ENCODE data around the gene CYP27A1.

CYP27A1 gene

GRCh38 chr2:218853766-218854165 is 71.8 kb downstream of the CYP27A1 start:
- TF ChIP-seq MAX (IDR thresholded peaks at IDR 0.05; ENCODE audit: low read depth, low read length) = no peak
- peak; percentile 53 for TF ChIP-seq MYC (IDR thresholded peaks at IDR 0.05; ENCODE audit: low read depth, low read length)
- TF ChIP-seq CTCF (IDR thresholded peaks at IDR 0.05; ENCODE audit: low read depth, low read length) = no peak
- TF ChIP-seq POLR2A (IDR thresholded peaks at IDR 0.05; ENCODE audit: extremely low read depth, insufficient read length) = no peak
- DNase-seq (ENCODE audit: low read depth) = peak; percentile 98

GRCh38 chr2:218854860-218855259 is 72.9 kb downstream of the CYP27A1 start:
- no peak for DNase-seq (ENCODE audit: low read depth)
- no peak overlapping the region for H3K4me3 ChIP-seq (ENCODE audit: low read depth, low read length)
- no peak for TF ChIP-seq POLR2A (IDR thresholded peaks at IDR 0.05; ENCODE audit: extremely low read depth, insufficient read length)
- TF ChIP-seq MYC (IDR thresholded peaks at IDR 0.05; ENCODE audit: low read depth, low read length) = no peak

More at GRCh38 chr2:218853766-218854165, 71.8 kb downstream of the CYP27A1 start:
- H3K4me3 ChIP-seq (ENCODE audit: low read depth, low read length) = peak overlapping the region; percentile 8

GRCh38 chr2:218855305-218856166 is 73.6 kb downstream of the CYP27A1 start:
- DNase-seq (ENCODE audit: low read depth) = no peak
- no peak overlapping the region for H3K4me3 ChIP-seq (ENCODE audit: low read depth, low read length)
- TF ChIP-seq CTCF (IDR thresholded peaks at IDR 0.05; ENCODE audit: low read depth, low read length) (no peak), MAX (IDR thresholded peaks at IDR 0.05; ENCODE audit: low read depth, low read length) (no peak), MYC (IDR thresholded peaks at IDR 0.05; ENCODE audit: low read depth, low read length) (no peak), POLR2A (IDR thresholded peaks at IDR 0.05; ENCODE audit: extremely low read depth, insufficient read length) (no peak)

- no peak for TF ChIP-seq POLR2A (IDR thresholded peaks at IDR 0.05; ENCODE audit: extremely low read depth, insufficient read length)
- TF ChIP-seq CTCF (IDR thresholded peaks at IDR 0.05; ENCODE audit: low read depth, low read length) = no peak
- TF ChIP-seq MAX (IDR thresholded peaks at IDR 0.05; ENCODE audit: low read depth, low read length) = no peak
- TF ChIP-seq MYC (IDR thresholded peaks at IDR 0.05; ENCODE audit: low read depth, low read length) = no peak
- DNase-seq (ENCODE audit: low read depth) = peak; percentile 85
- no peak overlapping the region for H3K4me3 ChIP-seq (ENCODE audit: low read depth, low read length)
Measured at GRCh38 chr2:218856167-218856895, 74.4 kb downstream of the CYP27A1 start.

GRCh38 chr2:218856896-218857243 is 74.9 kb downstream of the CYP27A1 start:
- TF ChIP-seq MAX (IDR thresholded peaks at IDR 0.05; ENCODE audit: low read depth, low read length) (no peak), MYC (IDR thresholded peaks at IDR 0.05; ENCODE audit: low read depth, low read length) (no peak), CTCF (IDR thresholded peaks at IDR 0.05; ENCODE audit: low read depth, low read length) (no peak), POLR2A (IDR thresholded peaks at IDR 0.05; ENCODE audit: extremely low read depth, insufficient read length) (no peak)
- no peak overlapping the region for H3K4me3 ChIP-seq (ENCODE audit: low read depth, low read length)
- no peak for DNase-seq (ENCODE audit: low read depth)

All from NB4 (cell line).